DND-41 (cell line): ENCODE measurements around the gene NF2.

Experiments
- CTCF ChIP-seq: IDR thresholded peaks from 2 replicates; pipeline ENCODE4 v1.5.1; 2012; ENCODE audit warnings: borderline replicate concordance, low read length, moderate library complexity, mild to moderate bottlenecking; ENCODE audit not compliant: poor library complexity, severe bottlenecking; ENCODE audit errors: extremely low read depth
- EZH2 ChIP-seq: IDR thresholded peaks from 3 replicates; pipeline ENCODE4 v1.6.1; 2012; ENCODE audit warnings: borderline replicate concordance, low read depth, mild to moderate bottlenecking, moderate library complexity, low read length, inconsistent platforms; ENCODE audit not compliant: severe bottlenecking

GRCh38 chr22:29701155-29701999 is 97.9 kb downstream of the NF2 start:
- TF ChIP-seq EZH2 (no peak), CTCF (no peak)
